Astrocyte (in vitro differentiated cells and primary cell): Measurements from ENCODE around the gene P2RX5. TPM values are rescaled to one million over a fixed set of nuclear protein-coding genes. Genes with fewer than 3 reads are reported as not detected.
A peak's percentile ranks its signal among the peaks of the same experiment; 100 is the strongest.

Source experiments
- DNase-seq: peaks from one replicate; pipeline ENCODE4 v3.0.0-alpha.2; 2010; ENCODE audit warnings: low read depth
- FAIRE-seq: peaks from 2 replicates; lab custom pipeline; 2011; peaks lifted over from hg19 to GRCh38; lab: Jason Lieb, UNC
- H2AFZ ChIP-seq: 2 replicates; pipeline ENCODE4 v1.6.0; 2012; ENCODE audit warnings: low read depth, low read length, inconsistent platforms
- H3K27ac ChIP-seq: 2 replicates; pipeline ENCODE4 v1.5.1; 2011; ENCODE audit warnings: low read depth, low read length, inconsistent platforms
- H3K27me3 ChIP-seq: 2 replicates; pipeline ENCODE4 v1.6.0; 2011; ENCODE audit warnings: low read length, inconsistent platforms; ENCODE audit not compliant: insufficient read depth
- H3K36me3 ChIP-seq: 2 replicates; pipeline ENCODE4 v1.5.1; 2011; ENCODE audit warnings: low read length, inconsistent platforms; ENCODE audit not compliant: insufficient read depth
- H3K4me1 ChIP-seq: 2 replicates; pipeline ENCODE4 v1.5.1; 2011; ENCODE audit warnings: low read length, inconsistent platforms; ENCODE audit not compliant: insufficient read depth
- H3K4me2 ChIP-seq: 2 replicates; pipeline ENCODE4 v1.6.0; 2012; ENCODE audit warnings: low read length, inconsistent platforms
- H3K4me3 ChIP-seq: 2 replicates; pipeline ENCODE4 v1.5.1; 2011; ENCODE audit warnings: low read depth, mild to moderate bottlenecking, low read length, inconsistent platforms; ENCODE audit not compliant: insufficient read depth
- H3K79me2 ChIP-seq: 2 replicates; pipeline ENCODE4 v1.6.0; 2012; ENCODE audit warnings: mild to moderate bottlenecking, low read length, inconsistent platforms; ENCODE audit not compliant: insufficient read depth
- H3K9ac ChIP-seq: 2 replicates; pipeline ENCODE4 v1.6.0; 2012; ENCODE audit warnings: mild to moderate bottlenecking, low read length, inconsistent platforms
- H3K9me3 ChIP-seq: 2 replicates; pipeline ENCODE4 v1.5.1; 2012; ENCODE audit warnings: low read depth, mild to moderate bottlenecking, low read length, inconsistent platforms; ENCODE audit not compliant: insufficient read depth
- H4K20me1 ChIP-seq: 2 replicates; pipeline ENCODE4 v1.6.0; 2012; ENCODE audit warnings: low read length, inconsistent platforms; ENCODE audit not compliant: insufficient read depth
- H3K27ac Mint-ChIP-seq: one replicate; pipeline ENCODE4 v1.8.0; 2021; ENCODE audit warnings: mild to moderate bottlenecking, mixed read lengths; ENCODE audit not compliant: unreplicated experiment
- H3K27me3 Mint-ChIP-seq: one replicate; pipeline ENCODE4 v1.8.0; 2021; ENCODE audit warnings: low read depth, mixed read lengths; ENCODE audit not compliant: unreplicated experiment
- H3K36me3 Mint-ChIP-seq: one replicate; pipeline ENCODE4 v1.8.0; 2021; ENCODE audit warnings: low read depth, mixed read lengths; ENCODE audit not compliant: unreplicated experiment
- H3K4me1 Mint-ChIP-seq: one replicate; pipeline ENCODE4 v1.8.0; 2021; ENCODE audit warnings: low read depth, mixed read lengths; ENCODE audit not compliant: unreplicated experiment
- H3K4me3 Mint-ChIP-seq: one replicate; pipeline ENCODE4 v1.8.0; 2021; ENCODE audit warnings: mild to moderate bottlenecking, moderate library complexity, mixed read lengths; ENCODE audit not compliant: unreplicated experiment
- H3K9me3 Mint-ChIP-seq: one replicate; pipeline ENCODE4 v1.8.0; 2021; ENCODE audit warnings: mild to moderate bottlenecking, mixed read lengths; ENCODE audit not compliant: unreplicated experiment
- CTCF ChIP-seq: IDR thresholded peaks from 2 replicates; pipeline ENCODE4 v1.5.1; 2011; ENCODE audit warnings: low read depth, mild to moderate bottlenecking, inconsistent platforms, low read length, moderate library complexity; ENCODE audit not compliant: insufficient read depth
- EZH2 ChIP-seq: IDR thresholded peaks from 2 replicates; pipeline ENCODE4 v1.6.1; 2012; ENCODE audit warnings: mild to moderate bottlenecking, low read length, inconsistent platforms; ENCODE audit not compliant: insufficient read depth
- total RNA-seq: library from RNA; stranded (reverse); gene quantifications from 2 replicates; pipeline ENCODE4 v1.2.1, GENCODE V29; 2021

The P2RX5 gene
- total RNA-seq, 1 donor from 2014 or later = 2.4 TPM

- Histone ChIP-seq H4K20me1 (peaks cover 9% of the 10 kb centered on the region), H3K4me2 (peak within 1 kb of the TSS; percentile 96), H3K4me3 (peak within 1 kb of the TSS; percentile 73), H3K27ac (peak within 1 kb of the TSS; percentile 93), H3K9me3 (no peaks in the 10 kb centered on the region), H3K4me1 (peaks cover 7% of the 10 kb centered on the region), H3K27me3 (no peaks in the 10 kb centered on the region), H2AFZ (peak within 1 kb of the TSS; percentile 99), H3K36me3 (no peaks in the 10 kb centered on the region), H3K9ac (peak within 1 kb of the TSS; percentile 85), H3K79me2 (peaks cover 23% of the 10 kb centered on the region)
- peak within 1 kb of the TSS; percentile 90 for H3K4me3 Mint-ChIP-seq
- H3K27me3 Mint-ChIP-seq = no peaks in the 10 kb centered on the region
- H3K9me3 Mint-ChIP-seq = no peaks in the 10 kb centered on the region
- FAIRE-seq = no peak
- H3K27ac Mint-ChIP-seq = peak within 1 kb of the TSS; percentile 84
- H3K36me3 Mint-ChIP-seq = no peaks in the 10 kb centered on the region
- H3K4me1 Mint-ChIP-seq = peaks cover 10% of the 10 kb centered on the region
- DNase-seq = peak; percentile 85
- TF ChIP-seq EZH2 (no peak), CTCF (no peak)
These were observed 59.6 kb downstream of the P2RX5 start, which contains the start of the genes CTNS and SHPK for GRCh38 chr17:3636154-3636907. Gene CTNS, plus strand, starts transcription at chr17:3636760. Its CDS starts 3,447 bp downstream, at chr17:3640207. Gene SHPK, minus strand, starts transcription at chr17:3636250. Its CDS starts 31 bp downstream, at chr17:3636219.

- H3K79me2 ChIP-seq = peaks cover 26% of the 10 kb centered on the region
- Mint-ChIP-seq H3K4me1 (peaks cover 10% of the 10 kb centered on the region), H3K9me3 (no peaks in the 10 kb centered on the region), H3K4me3 (peak overlapping the region; percentile 85), H3K36me3 (no peaks in the 10 kb centered on the region), H3K27ac (no peak overlapping the region), H3K27me3 (no peaks in the 10 kb centered on the region)
- H3K4me3 ChIP-seq = peak overlapping the region; percentile 73
- H3K9ac ChIP-seq = peak overlapping the region; percentile 85
- H3K36me3 ChIP-seq = no peaks in the 10 kb centered on the region
- peaks cover 7% of the 10 kb centered on the region for H3K4me1 ChIP-seq
- no peaks in the 10 kb centered on the region for H3K9me3 ChIP-seq
- no peaks in the 10 kb centered on the region for H3K27me3 ChIP-seq
- peaks cover 13% of the 10 kb centered on the region for H4K20me1 ChIP-seq
- FAIRE-seq (no peak), DNase-seq (no peak)
- H3K27ac ChIP-seq = peak overlapping the region; percentile 93
- TF ChIP-seq EZH2 = no peak
- no peak for TF ChIP-seq CTCF
- peak overlapping the region; percentile 84 for H2AFZ ChIP-seq
- peak overlapping the region; percentile 96 for H3K4me2 ChIP-seq
These were observed 60.3 kb downstream of the P2RX5 start for GRCh38 chr17:3635474-3636153.
